ENCODE data around the gene PRKAG2.
"Not testable (repeated sequence)": the region's sequence is repeated elsewhere in the genome, so short reads cannot be mapped to it uniquely, and the experiment has no call there.

PRKAG2 gene

GRCh38 chr7:151884312-151885201 lies 7.6 kb upstream of the PRKAG2 start:
- DNase-seq (ENCODE audit: low read depth), result no peak

GRCh38 chr7:151883857-151884256 lies 6.9 kb upstream of the PRKAG2 start:
- DNase-seq (ENCODE audit: low read depth), result no peak

GRCh38 chr7:151882734-151883133 lies 5.8 kb upstream of the PRKAG2 start:
- DNase-seq (ENCODE audit: low read depth), result no peak

- DNase-seq (ENCODE audit: low read depth), result no peak
Observed at GRCh38 chr7:151880688-151881087, 3.8 kb upstream of the PRKAG2 start.

- no peak for DNase-seq (ENCODE audit: low read depth)
Observed at GRCh38 chr7:151877911-151878835, 1.3 kb upstream of the PRKAG2 start.

- DNase-seq (ENCODE audit: low read depth), result peak; percentile 36
Observed at GRCh38 chr7:151875942-151876898, 695 bp downstream of the PRKAG2 start.

GRCh38 chr7:151874479-151874878 lies 2.4 kb downstream of the PRKAG2 start:
- not testable (repeated sequence) for DNase-seq (ENCODE audit: low read depth)

GRCh38 chr7:151873402-151873965 lies 3.4 kb downstream of the PRKAG2 start:
- no peak for DNase-seq (ENCODE audit: low read depth)

- no peak for DNase-seq (ENCODE audit: low read depth)
Observed at GRCh38 chr7:151872531-151873401, 4.1 kb downstream of the PRKAG2 start.

- no peak for DNase-seq (ENCODE audit: low read depth)
Observed at GRCh38 chr7:151871904-151872303, 5.0 kb downstream of the PRKAG2 start.

- DNase-seq (ENCODE audit: low read depth), result no peak
Observed at GRCh38 chr7:151871189-151871735, 5.7 kb downstream of the PRKAG2 start.

GRCh38 chr7:151869968-151870918 lies 6.7 kb downstream of the PRKAG2 start:
- no peak for DNase-seq (ENCODE audit: low read depth)

GRCh38 chr7:151869455-151869854 lies 7.5 kb downstream of the PRKAG2 start:
- DNase-seq (ENCODE audit: low read depth), result no peak

- no peak for DNase-seq (ENCODE audit: low read depth)
Observed at GRCh38 chr7:151869109-151869428, 7.8 kb downstream of the PRKAG2 start.

- DNase-seq (ENCODE audit: low read depth), result no peak
Observed at GRCh38 chr7:151868396-151869108, 8.4 kb downstream of the PRKAG2 start.

GRCh38 chr7:151867912-151868311 lies 9.0 kb downstream of the PRKAG2 start:
- no peak for DNase-seq (ENCODE audit: low read depth)

- DNase-seq (ENCODE audit: low read depth), result no peak
Observed at GRCh38 chr7:151866761-151867655, 9.9 kb downstream of the PRKAG2 start.

All from stimulated activated CD8-positive, alpha-beta memory T cell treated with anti-CD3 and anti-CD28 coated beads, Interleukin-15, amount 100 ng/mL, for 24 hours (primary cell).